Non-pigmented ciliary epithelial cell (primary cell): ENCODE measurements around the gene OLFM2.
"Not testable (repeated sequence)": the region's sequence is repeated elsewhere in the genome, so short reads cannot be mapped to it uniquely, and the experiment has no call there.

Source experiments
- DNase-seq: peaks from one replicate; pipeline ENCODE4 v3.0.0-alpha.2; 2010; ENCODE audit warnings: low read depth

The OLFM2 gene

GRCh38 chr19:9936326-9937000 lies at the start of gene OLFM2:
Gene OLFM2 (minus strand): TSS chr19:9936515. CDS start chr19:9936366, 149 bp downstream.
- DNase-seq: no peak

GRCh38 chr19:9981406-9982260 lies 45.3 kb upstream of the OLFM2 start:
- DNase-seq: no peak

- no peak for DNase-seq
These were observed 35.8 kb upstream of the OLFM2 start for GRCh38 chr19:9972103-9972502.

GRCh38 chr19:9971166-9971897 lies 35.0 kb upstream of the OLFM2 start:
- no peak for DNase-seq

- no peak for DNase-seq
These were observed 34.2 kb upstream of the OLFM2 start for GRCh38 chr19:9970481-9970880.

GRCh38 chr19:9969688-9969975 lies 33.3 kb upstream of the OLFM2 start:
- DNase-seq: no peak

GRCh38 chr19:9968820-9969687 lies 32.7 kb upstream of the OLFM2 start:
- no peak for DNase-seq

- DNase-seq: no peak
These were observed 31.0 kb upstream of the OLFM2 start for GRCh38 chr19:9967326-9967725.

- no peak for DNase-seq
These were observed 30.1 kb upstream of the OLFM2 start for GRCh38 chr19:9966448-9966847.

- DNase-seq: no peak
These were observed 29.7 kb upstream of the OLFM2 start for GRCh38 chr19:9966024-9966423.

- no peak for DNase-seq
These were observed 26.4 kb upstream of the OLFM2 start for GRCh38 chr19:9962623-9963290.

GRCh38 chr19:9961103-9961502 lies 24.8 kb upstream of the OLFM2 start:
- no peak for DNase-seq

- peak; percentile 49 for DNase-seq
These were observed 22.1 kb upstream of the OLFM2 start for GRCh38 chr19:9958379-9958821.

- DNase-seq: no peak
These were observed 20.6 kb upstream of the OLFM2 start for GRCh38 chr19:9956956-9957355.

- no peak for DNase-seq
These were observed 17.7 kb upstream of the OLFM2 start for GRCh38 chr19:9953802-9954542.

GRCh38 chr19:9952276-9952675 lies 16.0 kb upstream of the OLFM2 start:
- DNase-seq: no peak

- DNase-seq: no peak
These were observed 11.1 kb upstream of the OLFM2 start for GRCh38 chr19:9947441-9947840.

GRCh38 chr19:9946528-9947125 lies 10.3 kb upstream of the OLFM2 start:
- not testable (repeated sequence) for DNase-seq

GRCh38 chr19:9945319-9945966 lies 9.1 kb upstream of the OLFM2 start:
- DNase-seq: peak; percentile 93

GRCh38 chr19:9943744-9944143 lies 7.4 kb upstream of the OLFM2 start:
- DNase-seq: no peak
